Measurements from ENCODE around the gene MYO7A. TPM values are rescaled to one million over a fixed set of nuclear protein-coding genes. Genes with fewer than 3 reads are reported as not detected.
A peak's percentile ranks its signal among the peaks of the same experiment; 100 is the strongest.

Gene MYO7A
- total RNA-seq, 1 donor from 2014 or later, result 3.2 TPM

DNA sequence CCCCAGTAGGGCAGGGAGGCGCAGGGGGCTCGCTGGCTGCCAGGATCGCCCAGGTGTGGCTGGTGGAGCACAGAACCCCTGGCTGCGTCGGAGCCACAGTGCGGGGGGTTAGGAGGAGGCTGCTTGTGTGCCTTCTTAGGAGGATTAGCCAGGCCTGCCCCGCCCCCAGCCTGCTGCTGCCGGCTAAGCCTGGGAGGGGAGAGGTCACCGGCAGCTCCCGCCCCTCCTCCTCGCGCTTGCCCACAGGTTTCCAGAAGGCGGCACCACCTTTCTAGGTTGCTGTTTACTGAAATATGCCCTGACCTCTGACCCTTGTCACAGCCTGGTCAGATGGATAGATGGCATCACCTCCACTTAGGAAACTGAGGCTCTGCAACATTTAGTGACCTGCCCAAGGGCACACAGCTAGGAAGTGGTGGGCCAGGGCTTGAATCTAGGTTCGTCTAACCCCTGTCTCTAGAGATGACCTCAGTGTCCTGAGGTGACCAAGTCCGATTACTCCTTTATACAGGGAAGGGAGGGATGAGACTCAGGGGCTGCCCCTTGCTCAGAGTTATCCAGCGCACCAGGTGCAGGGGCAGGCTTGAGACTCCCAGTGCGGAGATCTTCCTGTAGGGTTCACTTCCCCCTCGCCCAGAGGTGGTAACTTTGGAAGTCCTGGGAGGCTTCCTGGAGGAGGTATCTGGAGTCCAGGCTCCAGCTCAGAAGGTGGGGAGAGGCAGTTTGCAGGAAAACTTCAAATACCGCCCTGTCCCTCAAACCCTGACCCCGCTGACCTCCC is 44.0 kb downstream of the MYO7A start:
- H3K36me3 ChIP-seq, result no peaks in the 10 kb centered on the region
- TF ChIP-seq, protein P1, sequence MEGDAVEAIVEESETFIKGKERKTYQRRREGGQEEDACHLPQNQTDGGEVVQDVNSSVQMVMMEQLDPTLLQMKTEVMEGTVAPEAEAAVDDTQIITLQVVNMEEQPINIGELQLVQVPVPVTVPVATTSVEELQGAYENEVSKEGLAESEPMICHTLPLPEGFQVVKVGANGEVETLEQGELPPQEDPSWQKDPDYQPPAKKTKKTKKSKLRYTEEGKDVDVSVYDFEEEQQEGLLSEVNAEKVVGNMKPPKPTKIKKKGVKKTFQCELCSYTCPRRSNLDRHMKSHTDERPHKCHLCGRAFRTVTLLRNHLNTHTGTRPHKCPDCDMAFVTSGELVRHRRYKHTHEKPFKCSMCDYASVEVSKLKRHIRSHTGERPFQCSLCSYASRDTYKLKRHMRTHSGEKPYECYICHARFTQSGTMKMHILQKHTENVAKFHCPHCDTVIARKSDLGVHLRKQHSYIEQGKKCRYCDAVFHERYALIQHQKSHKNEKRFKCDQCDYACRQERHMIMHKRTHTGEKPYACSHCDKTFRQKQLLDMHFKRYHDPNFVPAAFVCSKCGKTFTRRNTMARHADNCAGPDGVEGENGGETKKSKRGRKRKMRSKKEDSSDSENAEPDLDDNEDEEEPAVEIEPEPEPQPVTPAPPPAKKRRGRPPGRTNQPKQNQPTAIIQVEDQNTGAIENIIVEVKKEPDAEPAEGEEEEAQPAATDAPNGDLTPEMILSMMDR (IDR thresholded peaks at IDR 0.05; ENCODE audit: borderline replicate concordance), result no peak
- H3K27ac ChIP-seq (replicated peaks), result no peak overlapping the region
- no peaks in the 10 kb centered on the region for H3K9me3 ChIP-seq (replicated peaks)
- no peaks in the 10 kb centered on the region for H3K27me3 ChIP-seq (ENCODE audit: low read depth)
- no peaks in the 10 kb centered on the region for H3K4me1 ChIP-seq
- intact Hi-C loops (cut with micrococcal nuclease), result no loop called here
- no peak overlapping the region for H3K4me3 ChIP-seq
- no peak for DNase-seq

DNA sequence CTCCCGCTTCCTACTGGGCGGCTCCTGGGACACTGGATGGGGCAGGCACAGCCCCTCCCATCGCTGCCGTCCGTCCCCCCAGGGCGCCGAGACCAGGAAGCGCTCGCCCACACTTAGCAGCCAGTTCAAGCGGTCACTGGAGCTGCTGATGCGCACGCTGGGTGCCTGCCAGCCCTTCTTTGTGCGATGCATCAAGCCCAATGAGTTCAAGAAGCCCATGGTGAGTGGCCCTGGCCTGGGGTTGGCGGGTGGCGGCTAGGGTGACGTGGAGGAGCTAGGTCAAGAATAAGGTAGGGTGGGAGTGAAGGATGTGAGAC is 44.6 kb downstream of the MYO7A start:
- Histone ChIP-seq H3K27ac (replicated peaks) (no peak overlapping the region), H3K4me1 (no peaks in the 10 kb centered on the region), H3K4me3 (no peak overlapping the region), H3K9me3 (replicated peaks) (no peaks in the 10 kb centered on the region), H3K36me3 (no peaks in the 10 kb centered on the region), H3K27me3 (ENCODE audit: low read depth) (no peaks in the 10 kb centered on the region)
- intact Hi-C loops (cut with micrococcal nuclease), result no loop called here
- TF ChIP-seq, protein P1 (IDR thresholded peaks at IDR 0.05; ENCODE audit: borderline replicate concordance), result no peak
- DNase-seq, result no peak

DNA sequence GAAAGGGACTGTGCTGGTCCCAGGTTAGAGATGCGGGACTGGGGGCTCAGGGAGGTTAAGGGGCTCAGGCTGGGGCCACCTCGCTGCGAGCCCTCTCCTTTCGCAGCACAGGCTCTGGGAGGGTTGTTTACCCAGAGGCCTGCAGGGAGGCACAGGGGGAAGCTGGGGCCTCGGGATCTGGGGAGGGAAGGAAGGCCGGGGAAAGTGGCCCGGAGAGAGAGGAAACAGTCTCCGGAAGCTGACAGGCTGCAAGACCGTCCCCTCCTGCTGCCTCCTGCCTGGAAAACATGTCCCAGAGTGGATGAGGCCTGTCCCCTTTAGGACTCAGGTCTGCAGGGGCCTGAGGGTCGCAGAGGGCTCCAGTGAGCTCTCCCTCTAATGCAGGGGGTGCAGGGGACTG is 45.4 kb downstream of the MYO7A start:
- no peak for DNase-seq
- no peak overlapping the region for H3K27ac ChIP-seq (replicated peaks)

DNA sequence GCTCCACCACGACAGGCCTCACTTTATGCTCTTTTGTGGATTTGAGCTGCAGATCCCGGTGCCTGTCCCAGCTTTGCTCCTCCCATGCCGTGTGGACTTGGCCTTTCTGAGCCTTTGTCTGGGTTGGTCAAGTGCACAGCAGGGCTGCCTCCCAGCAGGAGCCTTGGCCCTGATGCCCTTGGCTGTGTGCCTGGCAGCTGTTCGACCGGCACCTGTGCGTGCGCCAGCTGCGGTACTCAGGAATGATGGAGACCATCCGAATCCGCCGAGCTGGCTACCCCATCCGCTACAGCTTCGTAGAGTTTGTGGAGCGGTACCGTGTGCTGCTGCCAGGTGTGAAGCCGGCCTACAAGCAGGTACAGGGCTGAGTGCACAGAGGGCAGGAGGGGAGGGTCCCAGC is 46.5 kb downstream of the MYO7A start:
- Histone ChIP-seq H3K36me3 (no peaks in the 10 kb centered on the region), H3K27ac (replicated peaks) (no peak overlapping the region), H3K9me3 (replicated peaks) (no peaks in the 10 kb centered on the region), H3K27me3 (ENCODE audit: low read depth) (no peaks in the 10 kb centered on the region), H3K4me1 (peaks cover 4% of the 10 kb centered on the region), H3K4me3 (no peak overlapping the region)
- intact Hi-C loops (cut with micrococcal nuclease), result no loop called here
- no peak for DNase-seq
- TF ChIP-seq, protein P1 (IDR thresholded peaks at IDR 0.05; ENCODE audit: borderline replicate concordance), result no peak

More for the DNA sequence above, 45.4 kb downstream of the MYO7A start:
- H3K4me1 ChIP-seq, result no peaks in the 10 kb centered on the region
- H3K4me3 ChIP-seq, result no peak overlapping the region
- intact Hi-C loops (cut with micrococcal nuclease), result no loop called here
- H3K36me3 ChIP-seq, result no peaks in the 10 kb centered on the region
- H3K27me3 ChIP-seq (ENCODE audit: low read depth), result no peaks in the 10 kb centered on the region
- TF ChIP-seq, protein P1 (IDR thresholded peaks at IDR 0.05; ENCODE audit: borderline replicate concordance), result no peak
- H3K9me3 ChIP-seq (replicated peaks), result no peaks in the 10 kb centered on the region

DNA sequence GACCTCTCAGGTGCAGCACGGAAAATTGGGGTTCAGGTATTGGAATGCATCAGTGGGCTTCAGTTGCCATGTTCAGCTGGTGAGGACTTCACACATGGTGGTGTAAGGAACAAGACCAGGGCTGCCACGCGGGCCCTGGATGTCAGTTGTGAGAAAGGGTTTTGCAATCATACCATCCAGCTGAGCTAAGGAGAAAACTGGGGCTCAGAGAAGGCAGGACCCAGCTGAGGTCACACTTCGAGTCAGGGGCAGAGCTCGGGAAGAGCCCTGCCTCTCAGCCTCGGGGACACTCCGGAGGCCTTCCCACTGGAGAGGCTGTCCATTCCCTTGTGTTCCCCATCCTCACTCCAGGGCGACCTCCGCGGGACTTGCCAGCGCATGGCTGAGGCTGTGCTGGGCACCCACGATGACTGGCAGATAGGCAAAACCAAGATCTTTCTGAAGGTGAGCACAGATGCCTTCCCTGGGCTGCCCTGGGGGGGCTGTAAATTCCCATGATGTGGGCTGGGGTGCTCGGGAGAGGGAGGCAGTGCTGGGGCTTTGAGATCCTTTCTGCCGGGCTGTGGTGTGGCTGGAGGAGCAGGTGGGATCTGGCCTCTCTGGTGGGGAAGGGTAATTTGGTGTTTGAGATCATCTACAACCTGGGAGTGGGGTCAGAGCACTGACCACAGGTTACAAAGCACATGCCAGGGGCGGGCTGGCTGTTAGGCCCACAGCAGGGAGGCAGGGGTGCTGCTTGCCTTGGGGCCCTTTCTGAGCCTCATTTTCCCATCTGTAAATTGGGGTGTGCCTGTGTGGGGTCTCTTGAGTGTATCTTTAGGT is 47.2 kb downstream of the MYO7A start:
- Histone ChIP-seq H3K9me3 (replicated peaks) (no peaks in the 10 kb centered on the region), H3K27me3 (ENCODE audit: low read depth) (no peaks in the 10 kb centered on the region), H3K36me3 (no peaks in the 10 kb centered on the region), H3K4me3 (peak overlapping the region; percentile 32), H3K27ac (replicated peaks) (peak overlapping the region; percentile 51), H3K4me1 (peaks cover 4% of the 10 kb centered on the region)
- TF ChIP-seq, protein P1 (IDR thresholded peaks at IDR 0.05; ENCODE audit: borderline replicate concordance), result no peak
- no peak for DNase-seq
- intact Hi-C loops (cut with micrococcal nuclease), result no loop called here

Data from left ventricle myocardium inferior (tissue), 1 donor.